Activated CD4-positive, alpha-beta T cell treated with anti-CD3 and anti-CD28 coated beads for 48 hours (primary cell): Measurements from ENCODE around the gene ANKLE2.

Experiments
- DNase-seq: peaks from one replicate; pipeline ENCODE4 v3.0.0-alpha.2; 2020

ANKLE2 gene

GRCh38 chr12:132677492-132677891, 84.1 kb downstream of the ANKLE2 start:
- no peak for DNase-seq

- DNase-seq: no peak
Observed at GRCh38 chr12:132675757-132676432, 85.7 kb downstream of the ANKLE2 start.
